NCI-H1105 treated with DMSO at 0.1 percent for 48 hours (cell line): ENCODE measurements around the gene ERICH2.

Experiments used
- DNase-seq: peaks from one replicate; lab custom pipeline; 2025; lab: John Stamatoyannopoulos, UW

Gene ERICH2

GRCh38 chr2:170817093-170818035 is 47.2 kb downstream of the ERICH2 start:
- DNase-seq: peak; percentile 41

- DNase-seq: no peak
These were observed 48.0 kb downstream of the ERICH2 start for GRCh38 chr2:170818036-170818751.

GRCh38 chr2:170818752-170819470 is 48.7 kb downstream of the ERICH2 start:
- DNase-seq: peak; percentile 5

- no peak for DNase-seq
These were observed 49.8 kb downstream of the ERICH2 start for GRCh38 chr2:170819680-170820664.

GRCh38 chr2:170820757-170821530 is 50.8 kb downstream of the ERICH2 start:
- DNase-seq: no peak

- DNase-seq: no peak
These were observed 51.5 kb downstream of the ERICH2 start for GRCh38 chr2:170821531-170822289.

GRCh38 chr2:170822290-170823087 is 52.3 kb downstream of the ERICH2 start:
- DNase-seq: no peak

GRCh38 chr2:170823088-170823897 is 53.1 kb downstream of the ERICH2 start:
- no peak for DNase-seq

GRCh38 chr2:170823898-170824215 is 53.7 kb downstream of the ERICH2 start:
- DNase-seq: no peak

- no peak for DNase-seq
These were observed 54.4 kb downstream of the ERICH2 start for GRCh38 chr2:170824526-170825015.

GRCh38 chr2:170827841-170828532 is 57.8 kb downstream of the ERICH2 start:
- no peak for DNase-seq

GRCh38 chr2:170828533-170828916 is 58.3 kb downstream of the ERICH2 start:
- no peak for DNase-seq

- no peak for DNase-seq
These were observed 58.9 kb downstream of the ERICH2 start for GRCh38 chr2:170829036-170829435.

- no peak for DNase-seq
These were observed 60.0 kb downstream of the ERICH2 start for GRCh38 chr2:170830166-170830565.

- no peak for DNase-seq
These were observed 60.9 kb downstream of the ERICH2 start for GRCh38 chr2:170831115-170831514.

GRCh38 chr2:170836027-170836426 is 65.8 kb downstream of the ERICH2 start:
- DNase-seq: no peak

GRCh38 chr2:170840717-170841210 is 70.6 kb downstream of the ERICH2 start:
- no peak for DNase-seq
